ENCODE data around the gene CDC42SE1. TPM values are rescaled to one million over a fixed set of nuclear protein-coding genes. Genes with fewer than 3 reads are reported as not detected.

The CDC42SE1 gene
- total and polyA plus RNA-seq, 9 of the 15 experiments (the other 6 are each of a cell fraction or from before 2014, with no cell fraction given) = 78.1 to 189 (median 114) TPM

DNA sequence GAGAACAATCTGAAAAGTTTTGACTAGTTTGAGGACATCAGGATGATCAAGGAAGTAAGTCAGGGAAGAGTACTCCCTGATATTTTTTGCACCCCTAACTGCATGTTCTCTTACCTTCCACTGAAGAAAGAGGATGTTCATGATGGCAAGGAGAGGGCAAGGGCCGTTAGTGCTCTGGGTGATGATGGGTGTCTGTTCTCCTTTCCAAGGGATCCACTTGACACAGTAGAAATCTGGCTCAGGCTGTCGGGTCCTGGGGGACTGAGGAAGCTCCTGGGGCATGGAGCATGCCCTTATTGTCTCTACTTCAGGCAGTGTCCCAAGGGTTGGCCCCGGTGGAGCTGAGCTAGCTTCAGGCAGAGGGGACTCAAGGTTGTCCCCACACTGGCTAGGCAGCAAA lies 57.4 kb downstream of the CDC42SE1 start:
- BruUV-seq (replicated peaks) = no TSS peak
- Histone ChIP-seq H3K4me1 (replicated peaks in 1 of 2; ENCODE audit: control insufficient read depth in 2 of 2, insufficient read depth in 2 of 2, low read length in 2 of 2) (peaks cover 51 to 58% of the 10 kb centered on the region in 2 experiments), H3K79me2 (ENCODE audit: control insufficient read depth, insufficient read depth, low read length) (peaks cover 9% of the 10 kb centered on the region; the same call in 1 of the 3 replicates), H3K36me3 (ENCODE audit: control insufficient read depth, insufficient read depth, low read length) (peaks cover 7% of the 10 kb centered on the region; the same call in 2 of the 3 replicates), H3K27me3 (ENCODE audit: control insufficient read depth in 2 of 2, insufficient read depth in 2 of 2, low read length in 2 of 2) (no peaks in the 10 kb centered on the region), H3K27ac (ENCODE audit: extremely low read depth, low read depth, low read length) (peak overlapping the region; percentile 64; the same call in 1 of the 3 replicates), H4K20me1 (replicated peaks; ENCODE audit: control insufficient read depth, insufficient read depth, low read length) (no peaks in the 10 kb centered on the region), H3K4me3 (no peak overlapping the region), H3K9me1 (ENCODE audit: control insufficient read depth, insufficient read depth, low read length) (no peaks in the 10 kb centered on the region), H3K9me3 (replicated peaks; ENCODE audit: control insufficient read depth, insufficient read depth, low read depth, low read length) (no peaks in the 10 kb centered on the region), H3K9ac (ENCODE audit: insufficient read depth in 1 of 2, low read depth in 2 of 2, low read length in 2 of 2) (peak overlapping the region in 1 of 2 experiments; percentile 69; a peak in 1 of 4 replicates), H3K4me2 (ENCODE audit: insufficient read depth, low read length) (no peak overlapping the region), H2AFZ (ENCODE audit: low read depth, low read length) (no peak overlapping the region)
- DNase-seq (ENCODE audit: extremely low read depth in 1 of 4, low spot score in 3 of 4) (no peak), ATAC-seq (no peak), FAIRE-seq (no peak)
- intact Hi-C loops (cut with micrococcal nuclease) (no loop called here), in situ Hi-C loops (cut with MboI) (no loop called here)
- 47% methylated on average over 3 of the region's 3 CpGs for WGBS (ENCODE audit: insufficient coverage, low coverage, missing lambda C conversion rate)
- ChIA-PET POLR2A (interaction anchor here (0.6 to 2.0 kb wide), 9 partner anchors 9 to 613 kb away, joined by 3 to 7 read pairs (median 4); partner anchors contain the start of gene MCL1), CTCF (ENCODE audit: low intra/inter-chr PET ratio) (no interaction called here)
- no peak for TF ChIP-seq NFXL1 (CRISPR knock-in tag; IDR thresholded peaks at IDR 0.05)
- TF ChIP-seq, protein P1, sequence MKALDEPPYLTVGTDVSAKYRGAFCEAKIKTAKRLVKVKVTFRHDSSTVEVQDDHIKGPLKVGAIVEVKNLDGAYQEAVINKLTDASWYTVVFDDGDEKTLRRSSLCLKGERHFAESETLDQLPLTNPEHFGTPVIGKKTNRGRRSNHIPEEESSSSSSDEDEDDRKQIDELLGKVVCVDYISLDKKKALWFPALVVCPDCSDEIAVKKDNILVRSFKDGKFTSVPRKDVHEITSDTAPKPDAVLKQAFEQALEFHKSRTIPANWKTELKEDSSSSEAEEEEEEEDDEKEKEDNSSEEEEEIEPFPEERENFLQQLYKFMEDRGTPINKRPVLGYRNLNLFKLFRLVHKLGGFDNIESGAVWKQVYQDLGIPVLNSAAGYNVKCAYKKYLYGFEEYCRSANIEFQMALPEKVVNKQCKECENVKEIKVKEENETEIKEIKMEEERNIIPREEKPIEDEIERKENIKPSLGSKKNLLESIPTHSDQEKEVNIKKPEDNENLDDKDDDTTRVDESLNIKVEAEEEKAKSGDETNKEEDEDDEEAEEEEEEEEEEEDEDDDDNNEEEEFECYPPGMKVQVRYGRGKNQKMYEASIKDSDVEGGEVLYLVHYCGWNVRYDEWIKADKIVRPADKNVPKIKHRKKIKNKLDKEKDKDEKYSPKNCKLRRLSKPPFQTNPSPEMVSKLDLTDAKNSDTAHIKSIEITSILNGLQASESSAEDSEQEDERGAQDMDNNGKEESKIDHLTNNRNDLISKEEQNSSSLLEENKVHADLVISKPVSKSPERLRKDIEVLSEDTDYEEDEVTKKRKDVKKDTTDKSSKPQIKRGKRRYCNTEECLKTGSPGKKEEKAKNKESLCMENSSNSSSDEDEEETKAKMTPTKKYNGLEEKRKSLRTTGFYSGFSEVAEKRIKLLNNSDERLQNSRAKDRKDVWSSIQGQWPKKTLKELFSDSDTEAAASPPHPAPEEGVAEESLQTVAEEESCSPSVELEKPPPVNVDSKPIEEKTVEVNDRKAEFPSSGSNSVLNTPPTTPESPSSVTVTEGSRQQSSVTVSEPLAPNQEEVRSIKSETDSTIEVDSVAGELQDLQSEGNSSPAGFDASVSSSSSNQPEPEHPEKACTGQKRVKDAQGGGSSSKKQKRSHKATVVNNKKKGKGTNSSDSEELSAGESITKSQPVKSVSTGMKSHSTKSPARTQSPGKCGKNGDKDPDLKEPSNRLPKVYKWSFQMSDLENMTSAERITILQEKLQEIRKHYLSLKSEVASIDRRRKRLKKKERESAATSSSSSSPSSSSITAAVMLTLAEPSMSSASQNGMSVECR (CRISPR knock-in tag; IDR thresholded peaks at IDR 0.05) = 0 out of 2 replicates have a peak, but pooled peaks have one; percentile 7

Data from K562 (cell line).